Keratinocyte (primary cell): ENCODE results near the gene CEACAM8. TPM values are rescaled to one million over a fixed set of nuclear protein-coding genes. Genes with fewer than 3 reads are reported as not detected.

Experiments used
- DNase-seq: peaks from one replicate; pipeline ENCODE4 v3.0.0-alpha.2; 2011; ENCODE audit warnings: low read depth, missing footprints, low spot score
- FAIRE-seq: peaks from 2 replicates; lab custom pipeline; 2011; peaks lifted over from hg19 to GRCh38; lab: Jason Lieb, UNC
- H2AFZ ChIP-seq: 2 replicates; pipeline ENCODE4 v1.6.0; 2012; ENCODE audit warnings: low read length, control low read depth, inconsistent platforms; ENCODE audit not compliant: control insufficient read depth
- H3K27ac ChIP-seq: 2 replicates; pipeline ENCODE4 v1.5.1; 2011; ENCODE audit warnings: low read length; ENCODE audit not compliant: control insufficient read depth, insufficient read depth
- H3K27me3 ChIP-seq: 3 replicates; pipeline ENCODE4 v1.6.0; 2011; ENCODE audit warnings: low read length; ENCODE audit not compliant: control insufficient read depth, insufficient read depth; ENCODE audit errors: extremely low read depth
- H3K36me3 ChIP-seq, 2 experiments: 2 replicates in 1 of 2; 3 replicates in 1 of 2; pipeline ENCODE4 v1.5.1; 2011; ENCODE audit warnings: low read length in 2 of 2, mild to moderate bottlenecking in 1 of 2; ENCODE audit not compliant: control insufficient read depth in 2 of 2, insufficient read depth in 2 of 2; ENCODE audit errors: extremely low read depth in 1 of 2
- H3K4me1 ChIP-seq: 3 replicates; pipeline ENCODE4 v1.5.1; 2011; ENCODE audit warnings: low read length; ENCODE audit not compliant: control insufficient read depth, insufficient read depth; ENCODE audit errors: extremely low read depth
- H3K4me2 ChIP-seq: 3 replicates; pipeline ENCODE4 v1.6.0; 2011; ENCODE audit warnings: low read depth, low read length; ENCODE audit not compliant: control insufficient read depth, insufficient read depth; ENCODE audit errors: extremely low read depth
- H3K4me3 ChIP-seq, 3 experiments: fragments of 200-600 bp in 1 of 3; sonication (generic) in 1 of 3; 2 replicates in 2 of 3; 3 replicates in 1 of 3; pipeline ENCODE4 v1.5.1; 2011 to 2016; ENCODE audit warnings: low read length in 3 of 3, mild to moderate bottlenecking in 3 of 3, control low read depth in 2 of 3, inconsistent platforms in 1 of 3, low read depth in 1 of 3, mixed read lengths in 1 of 3, mixed run types in 1 of 3, moderate library complexity in 1 of 3; ENCODE audit not compliant: control insufficient read depth in 2 of 3, insufficient read depth in 2 of 3; ENCODE audit errors: extremely low read depth in 1 of 3
- H3K79me2 ChIP-seq: 2 replicates; pipeline ENCODE4 v1.6.0; 2012; ENCODE audit warnings: low read length; ENCODE audit not compliant: control insufficient read depth, insufficient read depth
- H3K9ac ChIP-seq: 3 replicates; pipeline ENCODE4 v1.6.0; 2011; ENCODE audit warnings: low read length; ENCODE audit not compliant: control insufficient read depth, insufficient read depth; ENCODE audit errors: extremely low read depth
- H3K9me1 ChIP-seq: 3 replicates; pipeline ENCODE4 v1.6.0; 2011; ENCODE audit warnings: low read length; ENCODE audit not compliant: control insufficient read depth, insufficient read depth; ENCODE audit errors: extremely low read depth
- H3K9me3 ChIP-seq: 2 replicates; pipeline ENCODE4 v1.5.1; 2012; ENCODE audit warnings: low read depth, low read length; ENCODE audit not compliant: control insufficient read depth
- H4K20me1 ChIP-seq: 3 replicates; pipeline ENCODE4 v1.6.0; 2011; ENCODE audit warnings: low read length; ENCODE audit not compliant: control insufficient read depth, insufficient read depth; ENCODE audit errors: extremely low read depth
- EZH2 ChIP-seq: IDR thresholded peaks from one replicate; pipeline ENCODE4 v1.6.1; 2012; ENCODE audit warnings: inconsistent platforms, mild to moderate bottlenecking, low read length, moderate library complexity
- dilution Hi-C: fragments of 300-500 bp; cut with MboI; formaldehyde crosslinking; loops from one replicate; pipeline ENCODE4 v1.7.0; 2020; ENCODE audit warnings: low sequenced_read_pairs; ENCODE audit not compliant: extremely low pct_ligation_motif_present
- polyA plus RNA-seq, 5 experiments: library from polyadenylated mRNA; depleted of rRNA in 3 of 5; stranded (reverse) in 3 of 5; stranded (forward) in 1 of 5; unstranded in 1 of 5; fragments of >200 nt; gene quantifications; 1 replicate in 1 of 5; 2 replicates in 3 of 5; 3 replicates in 1 of 5; pipeline versions ENCODE4 v1.2.1 to v1.2.3, GENCODE V29; 2011 to 2012; ENCODE audit warnings: missing spikeins in 2 of 5, low read depth in 1 of 5, low replicate concordance in 1 of 5
- TF ChIP-seq, protein P1 (sequence below), 3 experiments: IDR thresholded peaks in 1 of 3; conservative IDR thresholded peaks in 1 of 3; optimal IDR thresholded peaks in 1 of 3; 2 replicates in 2 of 3; 3 replicates in 1 of 3; pipeline versions ENCODE3 to v1.5.1; 2011; ENCODE audit warnings: low read length in 3 of 3, mild to moderate bottlenecking in 3 of 3, moderate library complexity in 2 of 3, control low read depth in 1 of 3, inconsistent platforms in 1 of 3; ENCODE audit not compliant: insufficient read depth in 2 of 3; ENCODE audit errors: extremely low read depth in 1 of 3

The CEACAM8 gene
- polyA plus RNA-seq, 1 donor (not counting 4 experiments of a cell fraction or from before 2014, with no cell fraction given) = not detected

DNA sequence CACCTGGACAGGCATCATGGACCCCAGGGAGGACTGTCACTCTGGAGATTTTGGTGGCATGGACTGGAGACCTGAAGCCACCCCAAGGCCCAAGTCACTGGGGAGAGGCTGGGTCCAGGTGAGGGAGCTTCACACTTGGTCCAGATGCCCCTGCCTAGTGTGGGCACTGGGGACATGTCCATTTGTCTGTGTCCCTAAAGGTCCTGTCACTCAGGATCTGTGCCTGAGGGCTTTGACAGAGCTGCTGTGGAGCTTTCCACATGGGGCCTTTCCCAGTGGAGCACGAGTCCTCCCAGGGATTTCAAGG, 40.5 kb upstream of the CEACAM8 start:
- no peak for FAIRE-seq
- Histone ChIP-seq H3K4me2 (no peak overlapping the region), H2AFZ (no peak overlapping the region)

DNA sequence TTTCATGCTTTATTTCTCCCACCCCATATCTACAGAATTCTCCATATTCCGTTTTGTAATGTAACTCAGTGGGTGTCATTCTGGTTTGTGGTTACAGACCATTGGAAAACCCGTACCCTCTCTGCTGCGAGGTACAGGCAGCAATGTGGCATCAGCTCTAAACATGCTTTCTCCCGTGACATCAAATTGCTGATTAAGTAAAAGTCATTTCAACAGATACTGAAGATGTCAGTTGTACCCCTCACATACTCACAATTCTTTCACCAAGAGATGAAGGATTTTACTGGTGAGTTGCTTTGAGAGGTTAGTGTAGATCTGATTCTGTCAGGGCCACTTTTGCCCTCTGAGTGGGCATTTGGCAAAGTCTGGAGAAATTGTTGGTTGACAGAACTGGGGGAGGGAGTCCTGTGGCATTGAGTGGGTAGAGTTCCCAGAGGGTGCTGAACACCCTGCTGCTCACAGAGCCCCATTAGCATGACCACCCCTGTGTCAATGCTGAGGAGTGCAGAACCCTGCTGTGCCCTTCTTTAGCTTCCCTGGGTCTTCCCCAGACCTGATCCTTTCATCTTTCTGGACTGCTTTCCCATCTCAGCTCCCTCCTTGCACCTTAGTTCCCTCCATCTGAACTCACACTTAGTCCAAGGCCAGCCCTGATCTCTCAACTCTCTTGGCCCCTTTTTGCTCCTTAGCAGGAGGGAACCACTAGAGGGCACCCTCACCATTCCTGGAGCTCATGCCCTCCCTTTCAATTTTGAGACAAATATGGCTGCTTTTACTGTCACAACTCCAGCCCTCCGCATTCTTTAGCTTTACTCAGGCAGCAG, 39.9 kb upstream of the CEACAM8 start:
- peak; percentile 78 for FAIRE-seq
- H3K4me2 ChIP-seq = no peak overlapping the region
- dilution Hi-C loops = no loop called here

More for the DNA sequence above, 40.5 kb upstream of the CEACAM8 start:
- H3K79me2 ChIP-seq = no peaks in the 10 kb centered on the region
- no peak for TF ChIP-seq EZH2
- TF ChIP-seq, protein P1, sequence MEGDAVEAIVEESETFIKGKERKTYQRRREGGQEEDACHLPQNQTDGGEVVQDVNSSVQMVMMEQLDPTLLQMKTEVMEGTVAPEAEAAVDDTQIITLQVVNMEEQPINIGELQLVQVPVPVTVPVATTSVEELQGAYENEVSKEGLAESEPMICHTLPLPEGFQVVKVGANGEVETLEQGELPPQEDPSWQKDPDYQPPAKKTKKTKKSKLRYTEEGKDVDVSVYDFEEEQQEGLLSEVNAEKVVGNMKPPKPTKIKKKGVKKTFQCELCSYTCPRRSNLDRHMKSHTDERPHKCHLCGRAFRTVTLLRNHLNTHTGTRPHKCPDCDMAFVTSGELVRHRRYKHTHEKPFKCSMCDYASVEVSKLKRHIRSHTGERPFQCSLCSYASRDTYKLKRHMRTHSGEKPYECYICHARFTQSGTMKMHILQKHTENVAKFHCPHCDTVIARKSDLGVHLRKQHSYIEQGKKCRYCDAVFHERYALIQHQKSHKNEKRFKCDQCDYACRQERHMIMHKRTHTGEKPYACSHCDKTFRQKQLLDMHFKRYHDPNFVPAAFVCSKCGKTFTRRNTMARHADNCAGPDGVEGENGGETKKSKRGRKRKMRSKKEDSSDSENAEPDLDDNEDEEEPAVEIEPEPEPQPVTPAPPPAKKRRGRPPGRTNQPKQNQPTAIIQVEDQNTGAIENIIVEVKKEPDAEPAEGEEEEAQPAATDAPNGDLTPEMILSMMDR (optimal IDR thresholded peaks at IDR 0.05 in 1 of 3, IDR thresholded peaks at IDR 0.05 in 1 of 3, conservative IDR thresholded peaks at IDR 0.05 in 1 of 3; ENCODE audit: extremely low read depth in 1 of 3, insufficient read depth in 2 of 3, low read length in 3 of 3) = no peak
- no peak overlapping the region for H3K27ac ChIP-seq
- H3K27me3 ChIP-seq = peaks cover 5% of the 10 kb centered on the region
- no peak for DNase-seq
- no peak overlapping the region for H3K4me3 ChIP-seq
- H4K20me1 ChIP-seq = no peaks in the 10 kb centered on the region
- no peaks in the 10 kb centered on the region for H3K36me3 ChIP-seq
- H3K9ac ChIP-seq = no peak overlapping the region
- no peaks in the 10 kb centered on the region for H3K4me1 ChIP-seq
- H3K9me3 ChIP-seq = no peaks in the 10 kb centered on the region
- H3K9me1 ChIP-seq = no peaks in the 10 kb centered on the region
- dilution Hi-C loops = no loop called here

More for the DNA sequence above, 39.9 kb upstream of the CEACAM8 start:
- H3K79me2 ChIP-seq = no peaks in the 10 kb centered on the region
- no peak for DNase-seq
- H4K20me1 ChIP-seq = no peaks in the 10 kb centered on the region
- TF ChIP-seq, protein P1 (optimal IDR thresholded peaks at IDR 0.05 in 1 of 3, IDR thresholded peaks at IDR 0.05 in 1 of 3, conservative IDR thresholded peaks at IDR 0.05 in 1 of 3; ENCODE audit: extremely low read depth in 1 of 3, insufficient read depth in 2 of 3, low read length in 3 of 3) = peak; percentile 75 to 94 (median 90)
- no peak for TF ChIP-seq EZH2
- no peaks in the 10 kb centered on the region for H3K36me3 ChIP-seq
- peaks cover 3% of the 10 kb centered on the region for H3K9me3 ChIP-seq
- no peak overlapping the region for H2AFZ ChIP-seq
- no peaks in the 10 kb centered on the region for H3K9me1 ChIP-seq
- no peaks in the 10 kb centered on the region for H3K4me1 ChIP-seq
- H3K4me3 ChIP-seq = no peak overlapping the region
- H3K9ac ChIP-seq = no peak overlapping the region
- H3K27ac ChIP-seq = no peak overlapping the region
- peaks cover 5% of the 10 kb centered on the region for H3K27me3 ChIP-seq
